OCI-LY1 (cell line): ENCODE data around the gene SLC25A21.

Experiments
- CTCF ChIP-seq: fragments of 200-600 bp; sonication (generic), shearing (Covaris generic); IDR thresholded peaks from 2 replicates; pipeline ENCODE4 v1.5.1; 2017; ENCODE audit warnings: mild to moderate bottlenecking, antibody characterized with exemption, low read length, moderate library complexity, mixed read lengths
- EZH2 ChIP-seq: fragments of 200-600 bp; sonication (generic), shearing (Covaris generic); IDR thresholded peaks from 2 replicates; pipeline ENCODE4 v1.8.0; 2017; ENCODE audit warnings: borderline replicate concordance, mixed run types, mild to moderate bottlenecking, antibody characterized with exemption, low read length, moderate library complexity, mixed read lengths

GRCh38 chr14:37023875-37024565 is 148.4 kb downstream of the SLC25A21 start:
- TF ChIP-seq CTCF = peak; percentile 14; the same call in 1 of the 2 replicates
- no peak for TF ChIP-seq EZH2
